BJ (cell line): ENCODE data around the gene BCAS3. TPM values are rescaled to one million over a fixed set of nuclear protein-coding genes. Genes with fewer than 3 reads are reported as not detected.

ENCODE experiments used
- CTCF ChIA-PET: fragments of 350-600 bp; formaldehyde crosslinking; extraction: SDS; loops from one replicate; lab custom pipeline; 2021; ENCODE audit warnings: antibody characterized with exemption, inconsistent platforms; lab: Yijun Ruan, JAX
- POLR2A ChIA-PET: fragments of 300-600 bp; sonication (Branson Sonifier 250); formaldehyde crosslinking; extraction: SDS; loops from one replicate; lab custom pipeline; 2021; ENCODE audit warnings: antibody characterized with exemption; lab: Charles Lee
- DNase-seq: peaks from one replicate; pipeline ENCODE4 v3.0.0-alpha.2; 2011; ENCODE audit warnings: low read depth
- H3K27me3 ChIP-seq: 2 replicates; pipeline ENCODE4 v1.6.0; 2011; ENCODE audit warnings: low read length; ENCODE audit not compliant: control insufficient read depth, insufficient read depth
- H3K36me3 ChIP-seq: 2 replicates; pipeline ENCODE4 v1.5.1; 2011; ENCODE audit warnings: low read length; ENCODE audit not compliant: control insufficient read depth, insufficient read depth
- H3K4me3 ChIP-seq: 2 replicates; pipeline ENCODE4 v1.5.1; 2011; ENCODE audit warnings: low read depth, mild to moderate bottlenecking, control low read depth, low read length
- polyA plus RNA-seq: library from polyadenylated mRNA; depleted of rRNA; stranded (reverse); fragments of >200 nt; gene quantifications from 2 replicates; pipeline ENCODE4 v1.2.3, GENCODE V29; 2011
- TF ChIP-seq, protein P1 (sequence below): IDR thresholded peaks from 2 replicates; pipeline ENCODE4 v1.5.1; 2011; ENCODE audit warnings: low read depth, mild to moderate bottlenecking, control low read depth, inconsistent platforms, low read length, moderate library complexity; ENCODE audit not compliant: insufficient read depth

Gene BCAS3
- polyA plus RNA-seq, 1 experiment: 19.5 TPM

DNA sequence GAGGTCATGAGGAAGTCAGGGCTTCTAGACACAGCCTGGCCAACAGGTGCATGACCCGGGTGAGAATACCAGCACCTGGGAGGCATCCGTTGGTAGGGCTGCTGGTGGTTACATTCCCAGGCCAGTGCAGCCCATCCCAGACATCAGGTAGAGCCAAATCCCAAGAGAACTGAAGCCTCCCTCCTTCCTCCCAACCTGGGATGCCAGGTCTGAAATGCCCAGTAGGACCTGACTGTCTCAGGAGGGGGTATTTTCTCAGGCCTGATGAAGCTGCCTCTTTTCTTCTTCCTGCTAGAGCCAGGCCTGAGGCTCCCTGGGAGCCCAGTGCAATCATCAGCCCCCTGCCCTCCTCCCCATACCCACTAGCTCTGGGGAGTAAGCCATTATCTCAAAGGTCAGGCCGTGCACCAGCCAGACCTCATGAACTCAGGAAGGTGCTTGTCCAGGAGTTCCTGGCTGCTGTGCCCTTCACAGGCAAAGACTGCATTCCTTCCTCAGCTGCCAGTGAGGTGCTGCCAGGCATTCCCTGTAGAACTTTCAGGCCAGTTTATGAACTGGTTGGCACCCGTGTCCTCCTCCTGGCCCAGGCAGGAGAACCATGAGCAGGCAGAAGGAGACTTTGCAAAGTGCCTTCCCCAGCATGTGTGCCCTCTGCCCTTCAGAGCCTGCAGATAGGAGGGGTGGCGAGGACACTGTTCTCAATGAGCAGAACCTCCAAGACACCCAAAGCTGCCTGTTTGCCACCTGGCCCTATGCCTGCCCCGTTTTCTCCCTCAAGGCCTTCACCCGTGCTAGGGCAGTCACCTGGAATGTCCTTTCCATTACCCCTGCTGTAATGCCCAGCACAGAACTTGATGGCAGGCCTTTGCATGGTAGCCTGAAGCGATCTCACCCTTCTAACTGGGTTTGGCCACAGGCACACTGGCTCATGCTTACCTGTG, 729.6 kb downstream of the BCAS3 start:
- no peak overlapping the region for H3K4me3 ChIP-seq
- peaks cover 23% of the 10 kb centered on the region for H3K36me3 ChIP-seq
- no peak for DNase-seq
- H3K27me3 ChIP-seq: no peaks in the 10 kb centered on the region
- TF ChIP-seq, protein P1, sequence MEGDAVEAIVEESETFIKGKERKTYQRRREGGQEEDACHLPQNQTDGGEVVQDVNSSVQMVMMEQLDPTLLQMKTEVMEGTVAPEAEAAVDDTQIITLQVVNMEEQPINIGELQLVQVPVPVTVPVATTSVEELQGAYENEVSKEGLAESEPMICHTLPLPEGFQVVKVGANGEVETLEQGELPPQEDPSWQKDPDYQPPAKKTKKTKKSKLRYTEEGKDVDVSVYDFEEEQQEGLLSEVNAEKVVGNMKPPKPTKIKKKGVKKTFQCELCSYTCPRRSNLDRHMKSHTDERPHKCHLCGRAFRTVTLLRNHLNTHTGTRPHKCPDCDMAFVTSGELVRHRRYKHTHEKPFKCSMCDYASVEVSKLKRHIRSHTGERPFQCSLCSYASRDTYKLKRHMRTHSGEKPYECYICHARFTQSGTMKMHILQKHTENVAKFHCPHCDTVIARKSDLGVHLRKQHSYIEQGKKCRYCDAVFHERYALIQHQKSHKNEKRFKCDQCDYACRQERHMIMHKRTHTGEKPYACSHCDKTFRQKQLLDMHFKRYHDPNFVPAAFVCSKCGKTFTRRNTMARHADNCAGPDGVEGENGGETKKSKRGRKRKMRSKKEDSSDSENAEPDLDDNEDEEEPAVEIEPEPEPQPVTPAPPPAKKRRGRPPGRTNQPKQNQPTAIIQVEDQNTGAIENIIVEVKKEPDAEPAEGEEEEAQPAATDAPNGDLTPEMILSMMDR: no peak
- POLR2A ChIA-PET: no interaction called here
- CTCF ChIA-PET: interaction anchor here (0.5 to 14.0 kb wide), 6 partner anchors 9 to 654 kb away, joined by 3 to 206 read pairs (median 26); partner anchors contain the start of gene TBX2

DNA sequence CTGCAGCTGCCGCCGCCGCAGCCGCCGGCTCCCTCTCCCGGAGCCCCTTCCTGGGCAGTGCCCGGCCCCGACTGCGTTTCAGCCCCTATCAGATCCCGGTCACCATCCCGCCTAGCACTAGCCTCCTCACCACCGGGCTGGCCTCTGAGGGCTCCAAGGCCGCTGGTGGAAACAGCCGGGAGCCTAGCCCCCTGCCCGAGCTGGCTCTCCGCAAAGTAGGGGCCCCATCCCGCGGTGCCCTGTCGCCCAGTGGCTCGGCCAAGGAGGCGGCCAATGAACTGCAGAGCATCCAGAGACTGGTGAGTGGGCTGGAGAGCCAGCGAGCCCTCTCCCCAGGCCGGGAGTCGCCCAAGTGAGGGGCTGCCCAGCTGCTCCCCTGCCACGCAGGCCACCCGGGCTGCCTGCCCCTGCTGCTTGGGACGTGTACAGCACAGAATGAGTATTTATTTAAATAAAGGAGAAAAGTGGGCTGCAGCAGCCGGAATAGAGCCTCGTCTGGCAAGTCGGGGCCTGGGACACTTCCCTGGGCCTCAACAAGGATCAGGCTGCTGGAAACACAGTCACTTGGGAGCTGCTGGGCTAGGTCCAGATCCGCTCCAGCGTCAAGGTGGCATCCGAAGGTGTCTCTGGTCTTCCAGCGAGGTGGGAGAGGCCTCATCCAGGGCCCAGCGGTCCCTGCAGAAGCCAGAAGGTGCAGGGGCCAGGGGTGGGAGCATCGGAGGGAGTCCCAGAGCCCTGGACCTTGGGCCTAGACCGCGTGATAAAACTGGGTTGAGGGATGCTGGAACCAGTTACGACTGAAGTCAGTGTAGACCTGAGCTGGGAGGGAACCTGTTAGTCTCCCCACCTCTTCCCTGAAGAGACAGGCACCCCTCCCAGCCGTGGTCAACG, 730.7 kb downstream of the BCAS3 start:
- CTCF ChIA-PET: interaction anchor here (0.5 to 14.0 kb wide), 12 partner anchors 10 to 746 kb away, joined by 3 to 206 read pairs (median 3); partner anchors contain the start of gene TBX2
- Histone ChIP-seq H3K27me3 (no peaks in the 10 kb centered on the region), H3K4me3 (no peak overlapping the region), H3K36me3 (peaks cover 18% of the 10 kb centered on the region)
- TF ChIP-seq, protein P1: no peak
- POLR2A ChIA-PET: no interaction called here
- no peak for DNase-seq

DNA sequence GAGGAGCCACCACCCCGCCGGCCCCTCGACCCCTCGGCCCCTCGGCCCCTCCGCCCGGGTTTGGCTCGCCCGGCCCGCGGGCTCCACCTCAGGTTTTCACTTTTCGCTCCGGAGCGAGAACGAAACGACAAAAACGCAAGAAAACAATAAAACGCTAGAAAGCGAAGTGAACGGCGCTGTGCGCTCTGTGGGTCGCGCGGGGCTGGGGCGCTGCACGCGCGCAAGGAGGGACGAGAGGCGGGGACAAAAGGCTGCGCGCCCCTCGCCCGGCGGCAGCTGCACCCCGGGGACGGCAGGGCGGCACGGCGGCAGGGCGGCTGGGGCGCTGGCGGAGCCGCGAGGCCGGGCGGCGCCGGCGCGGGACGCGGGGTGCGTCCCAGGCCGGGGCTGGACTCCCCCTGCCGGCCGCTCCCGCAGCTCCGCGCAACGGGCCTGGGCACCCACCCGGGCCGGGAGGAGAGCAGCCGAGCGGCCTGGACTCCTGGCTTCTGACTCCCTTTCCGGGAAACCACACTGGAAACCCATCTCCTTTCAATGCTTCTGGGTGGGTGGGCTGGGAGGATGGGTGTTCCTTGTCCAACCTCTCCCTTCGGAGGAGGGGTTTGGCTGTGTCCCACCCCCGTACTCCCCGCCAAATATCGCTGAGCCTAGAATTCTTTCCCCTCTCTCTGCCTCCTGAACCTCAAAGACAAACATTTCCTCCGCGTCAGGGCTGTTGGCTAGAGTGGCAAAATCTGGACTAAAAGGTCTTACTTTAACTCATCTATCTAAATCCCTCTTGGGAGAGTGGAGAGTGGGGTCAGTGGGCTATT, 731.9 kb downstream of the BCAS3 start:
- no peak for DNase-seq
- CTCF ChIA-PET: interaction anchor here (0.6 to 14.0 kb wide), 18 partner anchors 8 to 747 kb away, joined by 3 to 206 read pairs (median 3); partner anchors contain the start of gene TBX2

DNA sequence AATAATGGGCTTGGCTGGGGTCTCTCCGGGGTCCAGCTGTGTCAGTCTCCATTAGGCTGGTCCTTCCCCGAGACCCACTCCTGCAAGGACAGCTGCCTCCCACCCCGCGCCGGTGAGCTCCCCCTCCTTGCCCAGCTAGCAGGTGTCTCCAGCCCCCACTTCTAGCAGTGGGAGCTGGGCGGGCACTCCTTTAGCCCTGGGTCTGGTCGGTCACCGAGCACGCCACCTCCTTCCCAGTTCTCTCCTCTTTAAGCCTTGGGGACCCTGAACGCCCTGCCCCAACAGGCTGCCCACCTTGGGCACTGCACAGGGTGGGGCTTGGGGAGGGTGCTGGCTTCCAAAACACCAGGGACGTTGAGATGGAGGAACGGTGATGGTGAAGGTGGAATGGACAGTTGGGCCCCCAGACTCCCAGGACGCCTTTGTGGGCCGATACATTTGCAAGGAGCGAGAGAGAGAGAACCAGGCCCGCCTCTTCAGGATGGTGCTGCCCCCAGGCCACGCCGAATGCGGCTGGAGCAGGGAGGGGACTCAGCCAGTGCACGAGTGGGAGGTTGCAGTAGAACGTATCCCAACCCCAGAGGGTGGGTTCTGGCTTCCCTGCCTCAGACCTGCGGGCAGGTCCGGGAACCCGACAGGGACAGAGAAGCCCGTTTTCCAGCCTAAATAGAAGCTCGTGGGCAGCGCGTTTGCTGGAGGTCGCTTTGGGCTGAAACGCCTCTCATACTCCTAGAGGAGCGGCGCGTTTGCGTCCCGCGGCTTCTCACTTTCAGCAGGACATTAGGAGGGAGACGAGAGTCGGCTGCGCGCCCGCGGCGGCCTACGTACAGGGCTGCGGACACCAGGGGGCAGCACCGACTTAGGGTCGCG, 732.7 kb downstream of the BCAS3 start:
- TF ChIP-seq, protein P1: peak; percentile 62
- Histone ChIP-seq H3K4me3 (peak overlapping the region; percentile 66), H3K27me3 (no peaks in the 10 kb centered on the region), H3K36me3 (peaks cover 8% of the 10 kb centered on the region)
- CTCF ChIA-PET: interaction anchor here (0.5 to 14.0 kb wide), 17 partner anchors 9 to 690 kb away, joined by 3 to 206 read pairs (median 5); partner anchors contain the start of gene TBX2
- no peak for DNase-seq
- POLR2A ChIA-PET: no interaction called here

More for the DNA sequence above, 731.9 kb downstream of the BCAS3 start:
- POLR2A ChIA-PET: no interaction called here
- Histone ChIP-seq H3K4me3 (peak overlapping the region; percentile 38), H3K36me3 (peaks cover 14% of the 10 kb centered on the region), H3K27me3 (no peaks in the 10 kb centered on the region)
- TF ChIP-seq, protein P1: peak; percentile 51
